Mesodermal cell (in vitro differentiated cells): ENCODE results near the gene TTC27.

Experiments used
- H3K27ac ChIP-seq: 2 replicates; pipeline ENCODE4 v1.7.0; 2013; ENCODE audit warnings: mild to moderate bottlenecking, low read depth, low read length, moderate library complexity; ENCODE audit not compliant: severe bottlenecking
- H3K36me3 ChIP-seq: 2 replicates; pipeline ENCODE4 v1.7.1; 2013; ENCODE audit warnings: mild to moderate bottlenecking, low read length, moderate library complexity; ENCODE audit not compliant: control insufficient read depth, insufficient read depth
- H3K4me1 ChIP-seq: one replicate; pipeline ENCODE4 v1.7.1; 2013; ENCODE audit warnings: mild to moderate bottlenecking, low read length; ENCODE audit not compliant: insufficient read depth, control insufficient read depth, poor library complexity, severe bottlenecking
- H3K4me3 ChIP-seq: 2 replicates; pipeline ENCODE4 v1.7.0; 2013; ENCODE audit warnings: low read length, control low read depth, mild to moderate bottlenecking; ENCODE audit not compliant: insufficient read depth, poor library complexity, severe bottlenecking; ENCODE audit errors: extremely low read depth
- H3K9me3 ChIP-seq: 2 replicates; pipeline ENCODE4 v1.7.1; 2013; ENCODE audit warnings: mild to moderate bottlenecking, low read length, moderate library complexity; ENCODE audit not compliant: control insufficient read depth
- WGBS, 2 experiments: methylation state at CpG; one replicate each; pipeline ENCODE4 v1.1.5; 2013; ENCODE audit warnings: missing lambda C conversion rate in 2 of 2; ENCODE audit not compliant: insufficient coverage in 2 of 2; 5-methylcytosine and 5-hydroxymethylcytosine counted together

Gene TTC27

GRCh38 chr2:32805104-32806095 lies 177.6 kb downstream of the TTC27 start:
- 79 to 100% methylated on average over 2 to 4 of the region's 4 CpGs for WGBS, 2 experiments
- Histone ChIP-seq H3K4me1 (peaks cover 4% of the 10 kb centered on the region), H3K27ac (peak overlapping the region; percentile 11), H3K4me3 (no peak overlapping the region), H3K9me3 (no peaks in the 10 kb centered on the region), H3K36me3 (no peaks in the 10 kb centered on the region)

GRCh38 chr2:32806857-32807256 lies 179.0 kb downstream of the TTC27 start:
- Histone ChIP-seq H3K4me3 (no peak overlapping the region), H3K36me3 (no peaks in the 10 kb centered on the region), H3K27ac (no peak overlapping the region), H3K4me1 (peaks cover 4% of the 10 kb centered on the region), H3K9me3 (no peaks in the 10 kb centered on the region)
- WGBS, 2 experiments, result 100% methylated on average over 1 of the region's 1 CpG; no CpG with 5 or more reads in 1 of the 2 experiments

- Histone ChIP-seq H3K36me3 (no peaks in the 10 kb centered on the region), H3K27ac (no peak overlapping the region), H3K4me1 (peaks cover 4% of the 10 kb centered on the region), H3K4me3 (no peak overlapping the region), H3K9me3 (no peaks in the 10 kb centered on the region)
- 87 to 95% methylated on average over 2 to 3 of the region's 5 CpGs for WGBS, 2 experiments
These were observed 179.8 kb downstream of the TTC27 start for GRCh38 chr2:32807662-32808061.

GRCh38 chr2:32810909-32811495 lies 183.2 kb downstream of the TTC27 start:
- Histone ChIP-seq H3K36me3 (no peaks in the 10 kb centered on the region), H3K4me1 (no peaks in the 10 kb centered on the region), H3K9me3 (no peaks in the 10 kb centered on the region), H3K27ac (no peak overlapping the region), H3K4me3 (no peak overlapping the region)
- 69 to 79% methylated on average over 2 to 3 of the region's 4 CpGs for WGBS, 2 experiments

- no peaks in the 10 kb centered on the region for H3K9me3 ChIP-seq
- H3K36me3 ChIP-seq, result no peaks in the 10 kb centered on the region
- no peak overlapping the region for H3K27ac ChIP-seq
- 100% methylated on average over 2 of the region's 5 CpGs; no CpG with 5 or more reads in 1 of the 2 experiments for WGBS, 2 experiments
- H3K4me3 ChIP-seq, result no peak overlapping the region
- no peaks in the 10 kb centered on the region for H3K4me1 ChIP-seq
These were observed 183.8 kb downstream of the TTC27 start for GRCh38 chr2:32811696-32812095.

- Histone ChIP-seq H3K4me1 (no peaks in the 10 kb centered on the region), H3K36me3 (no peaks in the 10 kb centered on the region), H3K9me3 (no peaks in the 10 kb centered on the region), H3K4me3 (no peak overlapping the region), H3K27ac (no peak overlapping the region)
- 100% methylated on average over 3 of the region's 3 CpGs for WGBS, 2 experiments
These were observed 184.5 kb downstream of the TTC27 start for GRCh38 chr2:32812316-32812715.

GRCh38 chr2:32820088-32820487 lies 192.2 kb downstream of the TTC27 start:
- Histone ChIP-seq H3K27ac (no peak overlapping the region), H3K9me3 (no peaks in the 10 kb centered on the region), H3K4me3 (no peak overlapping the region), H3K4me1 (no peaks in the 10 kb centered on the region), H3K36me3 (no peaks in the 10 kb centered on the region)
- 100% methylated on average over 2 of the region's 3 CpGs; no CpG with 5 or more reads in 1 of the 2 experiments for WGBS, 2 experiments

- H3K4me1 ChIP-seq, result no peaks in the 10 kb centered on the region
- no peaks in the 10 kb centered on the region for H3K36me3 ChIP-seq
- WGBS, 2 experiments, result no CpG with 5 or more reads among the region's 1 CpG
- no peaks in the 10 kb centered on the region for H3K9me3 ChIP-seq
- no peak overlapping the region for H3K27ac ChIP-seq
- no peak overlapping the region for H3K4me3 ChIP-seq
These were observed 192.9 kb downstream of the TTC27 start for GRCh38 chr2:32820701-32821100.

GRCh38 chr2:32824070-32824809 lies 196.4 kb downstream of the TTC27 start:
- H3K27ac ChIP-seq, result no peak overlapping the region
- no peaks in the 10 kb centered on the region for H3K4me1 ChIP-seq
- H3K4me3 ChIP-seq, result no peak overlapping the region
- H3K36me3 ChIP-seq, result no peaks in the 10 kb centered on the region
- WGBS, 2 experiments, result 86 to 100% methylated on average over 1 of the region's 3 CpGs
- H3K9me3 ChIP-seq, result no peaks in the 10 kb centered on the region

GRCh38 chr2:32825291-32825712 lies 197.5 kb downstream of the TTC27 start:
- Histone ChIP-seq H3K4me3 (no peak overlapping the region), H3K27ac (no peak overlapping the region)
- WGBS, 2 experiments, result 88 to 95% methylated on average over 4 to 5 of the region's 6 CpGs

More at GRCh38 chr2:32825291-32825712, 197.5 kb downstream of the TTC27 start:
- Histone ChIP-seq H3K4me1 (no peaks in the 10 kb centered on the region), H3K36me3 (no peaks in the 10 kb centered on the region), H3K9me3 (no peaks in the 10 kb centered on the region)
